22Rv1 (cell line): Measurements from ENCODE around the gene MZT2B.

Experiments
- CTCF ChIP-seq: fragments of 450-650 bp; IDR thresholded peaks from 2 replicates; pipeline ENCODE4 v1.5.1; 2017; ENCODE audit warnings: mild to moderate bottlenecking
- ZFX ChIP-seq: fragments of 450-650 bp; IDR thresholded peaks from 2 replicates; pipeline ENCODE4 v1.6.1; 2017; ENCODE audit warnings: antibody characterized with exemption, borderline replicate concordance

DNA sequence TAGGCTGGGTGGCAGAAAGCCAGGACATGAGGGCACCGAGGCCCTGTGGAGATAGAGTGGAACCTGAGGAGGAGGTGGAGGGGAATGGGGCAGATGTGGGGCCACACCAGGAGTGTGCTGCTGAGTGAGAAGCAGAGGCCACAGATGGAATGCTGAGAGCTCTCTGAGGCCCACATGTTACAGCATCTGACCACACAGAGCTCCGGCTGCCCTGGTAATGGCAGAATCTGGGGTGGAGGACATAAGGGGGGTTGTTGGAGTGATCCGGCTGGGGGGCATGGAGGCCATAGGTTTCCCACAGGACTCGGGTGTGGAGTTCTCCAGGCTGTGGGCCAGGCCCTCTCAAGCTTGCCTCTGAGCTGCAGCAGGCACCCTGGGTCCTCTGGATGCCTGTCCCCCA lies 3.8 kb downstream of the MZT2B start:
- TF ChIP-seq CTCF (no peak), ZFX (no peak)
